ENCODE data around the gene KMO.

DNA sequence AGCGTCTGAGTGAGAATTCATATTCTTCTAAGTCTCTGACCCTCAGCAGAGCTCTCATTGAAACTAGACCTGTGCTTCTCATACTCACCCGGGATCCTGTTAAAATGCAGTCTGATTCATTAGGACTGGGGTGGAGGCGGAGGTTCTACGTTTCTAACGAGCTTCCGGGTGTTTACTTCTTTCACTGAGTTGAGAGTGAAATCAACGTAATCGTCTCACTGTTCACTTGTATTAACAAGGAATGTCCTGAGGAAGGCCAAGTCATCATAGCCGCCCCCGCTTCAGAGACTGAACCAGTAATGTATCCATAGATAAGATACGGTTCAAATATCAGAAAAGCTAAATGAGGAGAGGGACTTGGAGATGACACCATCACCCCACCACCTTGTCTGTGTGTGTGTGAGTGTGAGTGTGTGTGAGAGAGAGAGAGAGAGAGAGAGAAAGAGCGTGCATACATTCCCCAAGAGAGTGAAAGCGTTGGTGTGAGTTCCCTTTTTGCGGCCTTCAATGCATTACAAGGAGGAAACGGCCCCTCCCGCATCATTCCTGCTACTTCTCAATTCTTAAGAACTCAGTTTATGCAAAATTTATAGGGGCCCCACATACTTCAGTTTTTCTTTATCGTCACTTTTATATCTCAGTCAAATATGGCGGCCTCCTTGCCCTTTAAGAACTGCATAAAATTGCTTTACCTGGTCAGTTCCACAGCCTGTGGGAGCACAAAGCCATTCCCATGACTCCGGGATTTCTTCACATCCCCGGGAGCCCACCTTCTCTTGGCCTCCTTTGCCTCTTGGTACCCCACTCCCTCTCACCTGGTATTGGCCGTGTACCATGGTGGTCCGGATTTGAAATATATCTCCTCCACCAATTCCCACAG is 19.8 kb downstream of the KMO start:
- TF ChIP-seq, protein P1, sequence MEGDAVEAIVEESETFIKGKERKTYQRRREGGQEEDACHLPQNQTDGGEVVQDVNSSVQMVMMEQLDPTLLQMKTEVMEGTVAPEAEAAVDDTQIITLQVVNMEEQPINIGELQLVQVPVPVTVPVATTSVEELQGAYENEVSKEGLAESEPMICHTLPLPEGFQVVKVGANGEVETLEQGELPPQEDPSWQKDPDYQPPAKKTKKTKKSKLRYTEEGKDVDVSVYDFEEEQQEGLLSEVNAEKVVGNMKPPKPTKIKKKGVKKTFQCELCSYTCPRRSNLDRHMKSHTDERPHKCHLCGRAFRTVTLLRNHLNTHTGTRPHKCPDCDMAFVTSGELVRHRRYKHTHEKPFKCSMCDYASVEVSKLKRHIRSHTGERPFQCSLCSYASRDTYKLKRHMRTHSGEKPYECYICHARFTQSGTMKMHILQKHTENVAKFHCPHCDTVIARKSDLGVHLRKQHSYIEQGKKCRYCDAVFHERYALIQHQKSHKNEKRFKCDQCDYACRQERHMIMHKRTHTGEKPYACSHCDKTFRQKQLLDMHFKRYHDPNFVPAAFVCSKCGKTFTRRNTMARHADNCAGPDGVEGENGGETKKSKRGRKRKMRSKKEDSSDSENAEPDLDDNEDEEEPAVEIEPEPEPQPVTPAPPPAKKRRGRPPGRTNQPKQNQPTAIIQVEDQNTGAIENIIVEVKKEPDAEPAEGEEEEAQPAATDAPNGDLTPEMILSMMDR (IDR thresholded peaks at IDR 0.05): no peak
- no peak for TF ChIP-seq POLR2A (IDR thresholded peaks at IDR 0.05)
